NCI-H2227 (cell line): Measurements from ENCODE around the gene MRPL55.

Experiments
- DNase-seq: peaks from one replicate; lab custom pipeline; 2025; ENCODE audit not compliant: unreplicated experiment; lab: John Stamatoyannopoulos, UW

The MRPL55 gene

GRCh38 chr1:228148196-228148861 lies 39.2 kb upstream of the MRPL55 start:
- no peak for DNase-seq

GRCh38 chr1:228147768-228148167 lies 38.7 kb upstream of the MRPL55 start:
- DNase-seq: no peak

GRCh38 chr1:228147151-228147693 lies 38.1 kb upstream of the MRPL55 start:
- no peak for DNase-seq

- DNase-seq: no peak
These were observed 37.5 kb upstream of the MRPL55 start for GRCh38 chr1:228146417-228147150.

GRCh38 chr1:228145463-228146416 lies 36.6 kb upstream of the MRPL55 start:
- no peak for DNase-seq

- DNase-seq: no peak
These were observed 35.9 kb upstream of the MRPL55 start for GRCh38 chr1:228144993-228145343.

- no peak for DNase-seq
These were observed 35.3 kb upstream of the MRPL55 start for GRCh38 chr1:228144193-228144992.

- DNase-seq: no peak
These were observed 34.5 kb upstream of the MRPL55 start for GRCh38 chr1:228143480-228144192.

- DNase-seq: no peak
These were observed 33.6 kb upstream of the MRPL55 start for GRCh38 chr1:228142701-228143136.

GRCh38 chr1:228142155-228142691 lies 33.1 kb upstream of the MRPL55 start:
- no peak for DNase-seq

GRCh38 chr1:228141226-228142044 lies 32.3 kb upstream of the MRPL55 start:
- peak; percentile 15 for DNase-seq

GRCh38 chr1:228140724-228141225 lies 31.7 kb upstream of the MRPL55 start:
- no peak for DNase-seq

GRCh38 chr1:228139931-228140723 lies 31.0 kb upstream of the MRPL55 start, which contains the start of gene GUK1:
Gene GUK1 (plus strand): TSS chr1:228140279. CDS start chr1:228140303, 24 bp downstream.
- DNase-seq: peak; percentile 100

- DNase-seq: no peak
These were observed 30.4 kb upstream of the MRPL55 start for GRCh38 chr1:228139406-228139930.

GRCh38 chr1:228136901-228137300 lies 27.8 kb upstream of the MRPL55 start:
- DNase-seq: no peak

- no peak for DNase-seq
These were observed 25.5 kb upstream of the MRPL55 start for GRCh38 chr1:228134591-228134990.

- no peak for DNase-seq
These were observed 22.7 kb upstream of the MRPL55 start for GRCh38 chr1:228131766-228132165.
